ENCODE measurements around the gene CRYGN. TPM values are rescaled to one million over a fixed set of nuclear protein-coding genes. Genes with fewer than 3 reads are reported as not detected.

Gene CRYGN
- total RNA-seq, 4 donors from 2014 or later: not detected

- H3K4me1 ChIP-seq: no peaks in the 10 kb centered on the region
- H3K4me3 ChIP-seq: no peak overlapping the region
- no peak for DNase-seq (ENCODE audit: low spot score in 2 of 2)
- H3K36me3 ChIP-seq: no peaks in the 10 kb centered on the region
- no peaks in the 10 kb centered on the region for H3K9me3 ChIP-seq
- 91% methylated on average over 9 of the region's 9 CpGs for WGBS
- TF ChIP-seq POLR2A (IDR thresholded peaks at IDR 0.05): no peak
- no peak for TF ChIP-seq POLR2AphosphoS5 (IDR thresholded peaks at IDR 0.05)
- no peak for TF ChIP-seq CTCF (IDR thresholded peaks at IDR 0.05)
- TF ChIP-seq EP300 (IDR thresholded peaks at IDR 0.05): no peak
- no peak overlapping the region for H3K27ac ChIP-seq
- H3K27me3 ChIP-seq: peaks cover 11% of the 10 kb centered on the region
Observed at GRCh38 chr7:151391358-151391730, 48.6 kb downstream of the CRYGN start.

- no peak for DNase-seq (ENCODE audit: low spot score in 2 of 2)
- TF ChIP-seq CTCF (IDR thresholded peaks at IDR 0.05) (no peak), POLR2A (IDR thresholded peaks at IDR 0.05) (no peak), EP300 (IDR thresholded peaks at IDR 0.05) (no peak), POLR2AphosphoS5 (IDR thresholded peaks at IDR 0.05) (no peak)
- Histone ChIP-seq H3K27ac (no peak overlapping the region), H3K4me3 (no peak overlapping the region), H3K27me3 (peaks cover 11% of the 10 kb centered on the region), H3K9me3 (no peaks in the 10 kb centered on the region), H3K36me3 (no peaks in the 10 kb centered on the region), H3K4me1 (no peaks in the 10 kb centered on the region)
- 79% methylated on average over 16 of the region's 25 CpGs for WGBS
Observed at GRCh38 chr7:151390598-151391357, 49.2 kb downstream of the CRYGN start.

- no peaks in the 10 kb centered on the region for H3K4me1 ChIP-seq
- H3K9me3 ChIP-seq: no peaks in the 10 kb centered on the region
- no peaks in the 10 kb centered on the region for H3K36me3 ChIP-seq
- TF ChIP-seq POLR2A (IDR thresholded peaks at IDR 0.05) (no peak), CTCF (IDR thresholded peaks at IDR 0.05) (no peak), EP300 (IDR thresholded peaks at IDR 0.05) (no peak), POLR2AphosphoS5 (IDR thresholded peaks at IDR 0.05) (no peak)
- no peak for DNase-seq (ENCODE audit: low spot score in 2 of 2)
- WGBS: 86% methylated on average over 24 of the region's 24 CpGs
- H3K27ac ChIP-seq: no peak overlapping the region
- no peak overlapping the region for H3K4me3 ChIP-seq
- peaks cover 11% of the 10 kb centered on the region for H3K27me3 ChIP-seq
Observed at GRCh38 chr7:151389768-151390597, 50.0 kb downstream of the CRYGN start.

- Histone ChIP-seq H3K36me3 (no peaks in the 10 kb centered on the region), H3K4me1 (no peaks in the 10 kb centered on the region), H3K4me3 (no peak overlapping the region), H3K27me3 (peaks cover 8% of the 10 kb centered on the region), H3K9me3 (no peaks in the 10 kb centered on the region), H3K27ac (no peak overlapping the region)
- TF ChIP-seq EP300 (IDR thresholded peaks at IDR 0.05): no peak
- TF ChIP-seq CTCF (IDR thresholded peaks at IDR 0.05): no peak
- no peak for TF ChIP-seq POLR2A (IDR thresholded peaks at IDR 0.05)
- TF ChIP-seq POLR2AphosphoS5 (IDR thresholded peaks at IDR 0.05): no peak
- 92% methylated on average over 18 of the region's 21 CpGs for WGBS
- DNase-seq (ENCODE audit: low spot score in 2 of 2): no peak
Observed at GRCh38 chr7:151389096-151389767, 50.7 kb downstream of the CRYGN start.

GRCh38 chr7:151388430-151388829, 51.5 kb downstream of the CRYGN start:
- Histone ChIP-seq H3K4me3 (no peak overlapping the region), H3K27ac (no peak overlapping the region), H3K9me3 (no peaks in the 10 kb centered on the region), H3K36me3 (no peaks in the 10 kb centered on the region), H3K4me1 (no peaks in the 10 kb centered on the region), H3K27me3 (peaks cover 5% of the 10 kb centered on the region)
- DNase-seq (ENCODE audit: low spot score in 2 of 2): no peak
- TF ChIP-seq CTCF (IDR thresholded peaks at IDR 0.05): no peak
- TF ChIP-seq EP300 (IDR thresholded peaks at IDR 0.05): no peak
- no peak for TF ChIP-seq POLR2AphosphoS5 (IDR thresholded peaks at IDR 0.05)
- no peak for TF ChIP-seq POLR2A (IDR thresholded peaks at IDR 0.05)
- WGBS: 100% methylated on average over 7 of the region's 10 CpGs
